GM23338 (cell line): ENCODE measurements around the gene FBXO2. TPM values are rescaled to one million over a fixed set of nuclear protein-coding genes. Genes with fewer than 3 reads are reported as not detected.

Experiments used
- ATAC-seq: fragments of 200-7000 bp; cut with Tn5 transposase; 3 replicates; pipeline ENCODE4 v1.9.1; 2020
- DNase-seq: peaks from one replicate; pipeline ENCODE4 v3.0.0-alpha.2; 2015; ENCODE audit warnings: low spot score
- H2AFZ ChIP-seq: fragments of 200-600 bp; sonication (generic); 2 replicates; pipeline ENCODE4 v1.8.0; 2016; ENCODE audit warnings: antibody characterized with exemption, mild to moderate bottlenecking, moderate library complexity
- H3F3A ChIP-seq: fragments of 200-600 bp; sonication (generic); replicated peaks from 2 replicates; pipeline ENCODE4 v1.8.0; 2017; ENCODE audit warnings: antibody characterized with exemption, mixed run types, low read depth
- H3K27ac ChIP-seq: fragments of 200-600 bp; sonication (generic); 2 replicates; pipeline ENCODE4 v1.6.1; 2016; ENCODE audit warnings: low read depth
- H3K27me3 ChIP-seq: fragments of 200-600 bp; sonication (generic); 2 replicates; pipeline ENCODE4 v1.8.0; 2016; ENCODE audit warnings: mild to moderate bottlenecking, mixed run types, moderate library complexity; ENCODE audit not compliant: insufficient read depth
- H3K36me3 ChIP-seq: fragments of 200-600 bp; sonication (generic); 2 replicates; pipeline ENCODE4 v1.8.0; 2016; ENCODE audit warnings: mild to moderate bottlenecking; ENCODE audit not compliant: insufficient read depth
- H3K4me1 ChIP-seq: fragments of 200-600 bp; sonication (generic); 2 replicates; pipeline ENCODE4 v1.8.0; 2016; ENCODE audit warnings: mild to moderate bottlenecking, moderate library complexity; ENCODE audit not compliant: insufficient read depth
- H3K4me2 ChIP-seq: fragments of 200-600 bp; sonication (generic); 2 replicates; pipeline ENCODE4 v1.7.1; 2017; ENCODE audit warnings: mixed run types
- H3K4me3 ChIP-seq: fragments of 200-600 bp; sonication (generic); 2 replicates; pipeline ENCODE4 v1.6.1; 2016; ENCODE audit warnings: mixed run types
- H3K79me2 ChIP-seq: fragments of 200-600 bp; sonication (generic); replicated peaks from 2 replicates; pipeline ENCODE4 v1.8.0; 2017; ENCODE audit warnings: mild to moderate bottlenecking; ENCODE audit not compliant: insufficient read depth
- H3K9me2 ChIP-seq: fragments of 200-600 bp; sonication (generic); 2 replicates; pipeline ENCODE4 v1.8.0; 2017; ENCODE audit not compliant: insufficient read depth
- H4K20me1 ChIP-seq: fragments of 200-600 bp; sonication (generic); replicated peaks from 2 replicates; pipeline ENCODE4 v1.8.0; 2017; ENCODE audit warnings: mild to moderate bottlenecking; ENCODE audit not compliant: insufficient read depth
- H3K27ac Mint-ChIP-seq: 2 replicates; pipeline ENCODE4 v1.8.0; 2020; ENCODE audit warnings: inconsistent platforms, mild to moderate bottlenecking, moderate library complexity, mixed read lengths
- H3K27me3 Mint-ChIP-seq: 3 replicates; pipeline ENCODE4 v1.8.0; 2022; ENCODE audit warnings: low read depth, mild to moderate bottlenecking, moderate library complexity, mixed read lengths, inconsistent platforms; ENCODE audit not compliant: insufficient read depth, poor library complexity
- H3K36me3 Mint-ChIP-seq: 3 replicates; pipeline ENCODE4 v1.8.0; 2021; ENCODE audit warnings: low read depth, mild to moderate bottlenecking, inconsistent platforms, moderate library complexity, mixed read lengths
- H3K4me1 Mint-ChIP-seq: 3 replicates; pipeline ENCODE4 v1.8.0; 2020; ENCODE audit warnings: mild to moderate bottlenecking, inconsistent platforms, mixed read lengths
- H3K4me3 Mint-ChIP-seq: 3 replicates; pipeline ENCODE4 v1.8.0; 2021; ENCODE audit warnings: moderate library complexity, mild to moderate bottlenecking, inconsistent platforms, mixed read lengths
- H3K9me3 Mint-ChIP-seq: 3 replicates; pipeline ENCODE4 v1.8.0; 2020; ENCODE audit warnings: moderate library complexity, mild to moderate bottlenecking, inconsistent platforms, mixed read lengths
- CREB1 ChIP-seq: fragments of 250-450 bp; sonication (Bioruptor Pico); IDR thresholded peaks from 2 replicates; pipeline ENCODE4 v1.5.0; 2020; ENCODE audit warnings: low read depth, mild to moderate bottlenecking, moderate library complexity
- ETS1 ChIP-seq: IDR thresholded peaks from 2 replicates; pipeline ENCODE4 v1.6.1; 2016; ENCODE audit warnings: antibody characterized with exemption
- EZH2 ChIP-seq: fragments of 200-600 bp; sonication (generic); IDR thresholded peaks from one replicate; pipeline ENCODE4 v1.8.0; 2017; ENCODE audit warnings: antibody characterized with exemption, mild to moderate bottlenecking, low read depth; ENCODE audit not compliant: unreplicated experiment
- EZH2phosphoT487 ChIP-seq: fragments of 200-600 bp; sonication (generic); IDR thresholded peaks from one replicate; pipeline ENCODE4 v1.8.1; 2018; ENCODE audit warnings: antibody characterized with exemption; ENCODE audit not compliant: unreplicated experiment
- NANOG ChIP-seq: IDR thresholded peaks from 2 replicates; pipeline ENCODE4 v1.6.1; 2016; ENCODE audit warnings: antibody characterized with exemption, borderline replicate concordance
- POLR2AphosphoS5 ChIP-seq: IDR thresholded peaks from 2 replicates; pipeline ENCODE4 v1.6.1; 2016; ENCODE audit warnings: antibody characterized with exemption, low read depth
- REST ChIP-seq: IDR thresholded peaks from one replicate; pipeline ENCODE4 v1.6.1; 2018; ENCODE audit warnings: antibody characterized with exemption; ENCODE audit not compliant: unreplicated experiment
- STAT1 ChIP-seq: IDR thresholded peaks from one replicate; pipeline ENCODE4 v1.6.1; 2016; ENCODE audit warnings: antibody characterized with exemption; ENCODE audit not compliant: unreplicated experiment
- ZNF114 ChIP-seq: fragments of 250-450 bp; sonication (Bioruptor Pico); IDR thresholded peaks from 2 replicates; pipeline ENCODE4 v1.5.0; 2020; ENCODE audit warnings: mild to moderate bottlenecking, moderate library complexity
- ZNF331 ChIP-seq: fragments of 250-450 bp; sonication (Bioruptor Pico); IDR thresholded peaks from 2 replicates; pipeline ENCODE4 v1.5.0; 2020; ENCODE audit warnings: low read depth, mild to moderate bottlenecking, moderate library complexity
- polyA plus RNA-seq: library from polyadenylated mRNA; unstranded; fragments of >200 nt; fragmentation: Nextera tagmentation; extraction: Ambion mirVana; gene quantifications from 2 replicates; pipeline ENCODE4 v1.2.1, GENCODE V29; 2016
- total RNA-seq: library from RNA; depleted of rRNA; stranded (reverse); fragments of >200 nt; shearing (Covaris generic); gene quantifications from 2 replicates; pipeline ENCODE4 v1.2.3, GENCODE V29; 2014
- TF ChIP-seq, protein P1 (sequence below), 2 experiments: fragments of 200-600 bp in 1 of 2; sonication (generic) in 1 of 2; conservative IDR thresholded peaks; 2 replicates each; pipeline versions ENCODE4 v1.5.1 to v1.6.1; 2016 to 2017; ENCODE audit warnings: antibody characterized with exemption in 2 of 2, low read depth in 2 of 2, mild to moderate bottlenecking in 2 of 2, moderate library complexity in 1 of 2

The FBXO2 gene
- total and polyA plus RNA-seq, 2 experiments from 2014 or later = 44.4 to 84.6 TPM

GRCh38 chr1:11697188-11697892 is 43.1 kb upstream of the FBXO2 start:
- no peak for DNase-seq
- TF ChIP-seq STAT1 (no peak), EZH2phosphoT487 (no peak), REST (no peak)
- TF ChIP-seq, protein P1, sequence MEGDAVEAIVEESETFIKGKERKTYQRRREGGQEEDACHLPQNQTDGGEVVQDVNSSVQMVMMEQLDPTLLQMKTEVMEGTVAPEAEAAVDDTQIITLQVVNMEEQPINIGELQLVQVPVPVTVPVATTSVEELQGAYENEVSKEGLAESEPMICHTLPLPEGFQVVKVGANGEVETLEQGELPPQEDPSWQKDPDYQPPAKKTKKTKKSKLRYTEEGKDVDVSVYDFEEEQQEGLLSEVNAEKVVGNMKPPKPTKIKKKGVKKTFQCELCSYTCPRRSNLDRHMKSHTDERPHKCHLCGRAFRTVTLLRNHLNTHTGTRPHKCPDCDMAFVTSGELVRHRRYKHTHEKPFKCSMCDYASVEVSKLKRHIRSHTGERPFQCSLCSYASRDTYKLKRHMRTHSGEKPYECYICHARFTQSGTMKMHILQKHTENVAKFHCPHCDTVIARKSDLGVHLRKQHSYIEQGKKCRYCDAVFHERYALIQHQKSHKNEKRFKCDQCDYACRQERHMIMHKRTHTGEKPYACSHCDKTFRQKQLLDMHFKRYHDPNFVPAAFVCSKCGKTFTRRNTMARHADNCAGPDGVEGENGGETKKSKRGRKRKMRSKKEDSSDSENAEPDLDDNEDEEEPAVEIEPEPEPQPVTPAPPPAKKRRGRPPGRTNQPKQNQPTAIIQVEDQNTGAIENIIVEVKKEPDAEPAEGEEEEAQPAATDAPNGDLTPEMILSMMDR (conservative IDR thresholded peaks at IDR 0.05; ENCODE audit: low read depth in 2 of 2) = peak in 1 of 2 experiments; percentile 33; a peak in 2 of 4 replicates
- Histone ChIP-seq H3F3A (peaks cover 19% of the 10 kb centered on the region), H2AFZ (no peak overlapping the region), H3K27me3 (no peaks in the 10 kb centered on the region), H3K79me2 (peaks cover 59% of the 10 kb centered on the region), H3K36me3 (no peaks in the 10 kb centered on the region; the same call in 1 of the 2 replicates), H4K20me1 (no peaks in the 10 kb centered on the region; the same call in 1 of the 2 replicates), H3K27ac (no peak overlapping the region), H3K9me2 (no peaks in the 10 kb centered on the region), H3K4me2 (no peak overlapping the region), H3K4me3 (no peak overlapping the region), H3K4me1 (peaks cover 43% of the 10 kb centered on the region)
- Mint-ChIP-seq H3K4me1 (peaks cover 42% of the 10 kb centered on the region), H3K27ac (no peak overlapping the region), H3K27me3 (peaks cover 12% of the 10 kb centered on the region), H3K9me3 (no peaks in the 10 kb centered on the region), H3K4me3 (no peak overlapping the region), H3K36me3 (no peaks in the 10 kb centered on the region; the same call in 2 of the 3 replicates)
- ATAC-seq = peak; percentile 48

- Histone ChIP-seq H4K20me1 (no peaks in the 10 kb centered on the region; the same call in 1 of the 2 replicates), H3K36me3 (no peaks in the 10 kb centered on the region), H3F3A (peaks cover 8% of the 10 kb centered on the region), H3K79me2 (peaks cover 62% of the 10 kb centered on the region), H3K27ac (no peak overlapping the region), H3K27me3 (no peaks in the 10 kb centered on the region), H3K4me2 (no peak overlapping the region), H3K4me3 (no peak overlapping the region), H3K4me1 (peaks cover 35% of the 10 kb centered on the region), H3K9me2 (no peaks in the 10 kb centered on the region), H2AFZ (no peak overlapping the region)
- no peak for ATAC-seq
- Mint-ChIP-seq H3K36me3 (no peaks in the 10 kb centered on the region; the same call in 2 of the 3 replicates), H3K9me3 (no peaks in the 10 kb centered on the region), H3K4me3 (no peak overlapping the region), H3K27ac (no peak overlapping the region), H3K4me1 (peaks cover 36% of the 10 kb centered on the region), H3K27me3 (peaks cover 11% of the 10 kb centered on the region)
- no peak for DNase-seq
- TF ChIP-seq NANOG (no peak), POLR2AphosphoS5 (no peak), CREB1 (CRISPR knock-in tag) (no peak), ZNF331 (CRISPR knock-in tag) (no peak), STAT1 (no peak), ZNF114 (CRISPR knock-in tag) (no peak), EZH2phosphoT487 (no peak), EZH2 (no peak), ETS1 (no peak)
- TF ChIP-seq, protein P1 (conservative IDR thresholded peaks at IDR 0.05; ENCODE audit: low read depth in 2 of 2) = no peak
Observed at GRCh38 chr1:11695861-11696260, 41.6 kb upstream of the FBXO2 start.
